Measurements from ENCODE around the gene JUNB.

JUNB gene

GRCh38 chr19:12838182-12838885, 47.0 kb downstream of the JUNB start, which contains the start of gene MAST1 (continued):
- TF ChIP-seq EGR2 (tag by site-specific recombination; IDR thresholded peaks at IDR 0.05; ENCODE audit: low read depth) (peak; percentile 28; the same call in 1 of the 2 replicates), PRDM10 (tag by site-specific recombination; IDR thresholded peaks at IDR 0.05) (peak; percentile 77), ZNF292 (tag by site-specific recombination; IDR thresholded peaks at IDR 0.05; ENCODE audit: borderline replicate concordance, low read depth) (no peak), KLF7 (tag by site-specific recombination; IDR thresholded peaks at IDR 0.05; ENCODE audit: borderline replicate concordance) (0 out of 2 replicates have a peak, but pooled peaks have one; percentile 29), ZIC2 (tag by site-specific recombination; IDR thresholded peaks at IDR 0.05) (peak; percentile 7; the same call in 1 of the 2 replicates), ZNF560 (tag by site-specific recombination; IDR thresholded peaks at IDR 0.05; ENCODE audit: borderline replicate concordance) (peak; percentile 29; the same call in 1 of the 2 replicates), ZNF677 (tag by site-specific recombination; IDR thresholded peaks at IDR 0.05) (0 out of 2 replicates have a peak, but pooled peaks have one; percentile 17), KLF1 (tag by site-specific recombination; IDR thresholded peaks at IDR 0.05) (peak; percentile 44), ZFP3 (tag by site-specific recombination; IDR thresholded peaks at IDR 0.05; ENCODE audit: low read depth) (no peak), ZNF707 (tag by site-specific recombination; IDR thresholded peaks at IDR 0.05) (no peak), ZNF830 (tag by site-specific recombination; IDR thresholded peaks at IDR 0.05; ENCODE audit: low read depth) (no peak)

GRCh38 chr19:12838886-12839756, 47.8 kb downstream of the JUNB start:
- H3K27ac ChIP-seq (ENCODE audit: extremely low read depth, low read depth, low read length) = no peak overlapping the region
- no peaks in the 10 kb centered on the region for H3K4me1 ChIP-seq (ENCODE audit: control insufficient read depth, insufficient read depth, low read length)
- no peaks in the 10 kb centered on the region for H3K9me3 ChIP-seq (ENCODE audit: control insufficient read depth, insufficient read depth, low read depth, low read length)
- peak overlapping the region; percentile 49 for H3K4me3 ChIP-seq (ENCODE audit: low read depth, low read length)
- POLR2A ChIA-PET = no interaction called here
- H3K36me3 ChIP-seq (ENCODE audit: control insufficient read depth in 2 of 2, insufficient read depth in 1 of 2, low read length in 2 of 2) = no peaks in the 10 kb centered on the region
- CTCF ChIA-PET = interaction anchor here (0.7 to 1.0 kb wide), 3 partner anchors 8 to 60 kb away, joined by 4 to 13 read pairs (median 5); no protein-coding TSS in a partner anchor
- TF ChIP-seq ZNF398 (tag by site-specific recombination; IDR thresholded peaks at IDR 0.05) (peak; percentile 94), ZNF600 (tag by site-specific recombination; IDR thresholded peaks at IDR 0.05) (0 out of 2 replicates have a peak, but pooled peaks have one; percentile 32), ZNF335 (tag by site-specific recombination; conservative IDR thresholded peaks at IDR 0.05) (peak; percentile 61), ZNF280D (tag by site-specific recombination; IDR thresholded peaks at IDR 0.05) (no peak), ZEB2 (tag by site-specific recombination; IDR thresholded peaks at IDR 0.05) (0 out of 2 replicates have a peak, but pooled peaks have one; percentile 13), PATZ1 (tag by site-specific recombination; IDR thresholded peaks at IDR 0.05) (peak; percentile 86), ZNF513 (tag by site-specific recombination; IDR thresholded peaks at IDR 0.05) (no peak), INSM2 (tag by site-specific recombination; IDR thresholded peaks at IDR 0.05) (no peak; the same call in 1 of the 2 replicates)

All from HEK293 (cell line).